ENCODE data around the gene EFHC1.

EFHC1 gene

DNA sequence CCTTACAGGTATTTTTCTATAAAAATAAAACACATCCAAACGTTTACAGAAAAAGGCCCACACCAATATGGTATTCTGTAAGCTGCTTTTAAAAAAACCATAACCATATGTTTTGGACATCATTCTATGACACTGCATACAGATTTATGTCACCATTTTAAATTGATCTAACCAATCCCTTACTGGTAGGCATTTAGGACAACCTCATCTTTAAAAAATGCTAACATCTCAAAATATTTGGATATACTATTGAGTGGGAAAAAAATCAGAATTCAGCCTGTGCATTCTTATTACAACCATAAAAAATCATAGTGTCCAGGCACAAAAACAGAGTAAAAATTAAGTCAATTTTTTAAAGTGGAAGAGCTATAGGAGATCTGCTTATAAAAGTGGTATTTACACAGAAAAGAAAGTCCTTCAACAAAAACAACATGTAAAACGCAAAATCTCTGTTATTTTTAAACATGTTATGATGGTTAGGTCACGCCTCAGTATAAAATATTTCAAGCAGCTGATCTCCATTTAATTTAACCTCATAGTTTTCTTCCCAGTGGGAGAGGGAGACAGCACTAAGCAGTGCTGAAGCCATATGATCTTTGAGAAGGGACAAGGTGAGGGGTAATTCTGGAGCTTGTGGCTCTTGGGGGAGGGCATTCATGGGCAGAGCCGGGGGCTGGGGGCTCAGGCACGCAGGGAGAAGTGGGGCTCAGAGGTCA lies 135.5 kb downstream of the EFHC1 start:
- DNase-seq (ENCODE audit: low read depth) = no peak

DNA sequence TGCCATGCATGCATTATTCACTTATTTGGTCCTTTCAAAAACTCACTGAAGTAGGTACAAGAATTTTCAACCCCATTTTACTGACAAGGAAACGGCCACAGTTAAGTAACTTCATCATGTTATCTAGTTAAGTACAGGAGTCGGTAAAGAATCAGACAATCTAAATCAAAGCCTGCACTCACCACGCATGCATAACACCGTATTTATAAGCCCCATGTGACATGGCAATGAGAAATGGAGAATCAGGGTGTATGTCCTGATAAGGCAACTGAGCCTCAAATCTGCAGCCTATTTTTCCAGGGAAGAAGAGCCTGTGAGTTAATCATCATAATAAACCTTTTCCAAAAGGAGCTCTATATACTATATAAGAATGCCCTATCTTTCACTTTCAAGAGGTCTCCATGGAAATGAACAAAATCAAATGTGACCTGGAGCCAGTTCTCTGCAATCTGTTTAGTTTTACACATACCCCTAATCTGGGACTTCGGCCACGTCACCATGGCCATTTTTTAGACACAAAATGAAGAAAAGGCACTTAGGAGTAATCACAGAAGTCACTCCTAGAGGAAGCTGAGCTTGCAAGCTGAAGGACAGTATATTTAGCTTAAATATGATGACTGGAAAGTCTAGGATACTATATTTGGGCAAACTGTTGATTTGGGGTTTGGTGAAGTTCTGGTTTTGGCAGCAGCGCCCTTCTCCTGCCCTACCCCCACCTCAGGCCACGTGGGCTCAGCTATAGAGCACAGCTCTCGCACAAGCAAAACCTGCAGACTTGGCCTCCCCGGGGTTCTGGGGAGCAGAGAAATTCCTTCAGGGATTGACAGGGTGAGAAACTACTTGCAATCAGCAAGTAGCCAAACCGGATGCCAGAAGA lies 137.5 kb downstream of the EFHC1 start:
- no peak for DNase-seq (ENCODE audit: low read depth)

DNA sequence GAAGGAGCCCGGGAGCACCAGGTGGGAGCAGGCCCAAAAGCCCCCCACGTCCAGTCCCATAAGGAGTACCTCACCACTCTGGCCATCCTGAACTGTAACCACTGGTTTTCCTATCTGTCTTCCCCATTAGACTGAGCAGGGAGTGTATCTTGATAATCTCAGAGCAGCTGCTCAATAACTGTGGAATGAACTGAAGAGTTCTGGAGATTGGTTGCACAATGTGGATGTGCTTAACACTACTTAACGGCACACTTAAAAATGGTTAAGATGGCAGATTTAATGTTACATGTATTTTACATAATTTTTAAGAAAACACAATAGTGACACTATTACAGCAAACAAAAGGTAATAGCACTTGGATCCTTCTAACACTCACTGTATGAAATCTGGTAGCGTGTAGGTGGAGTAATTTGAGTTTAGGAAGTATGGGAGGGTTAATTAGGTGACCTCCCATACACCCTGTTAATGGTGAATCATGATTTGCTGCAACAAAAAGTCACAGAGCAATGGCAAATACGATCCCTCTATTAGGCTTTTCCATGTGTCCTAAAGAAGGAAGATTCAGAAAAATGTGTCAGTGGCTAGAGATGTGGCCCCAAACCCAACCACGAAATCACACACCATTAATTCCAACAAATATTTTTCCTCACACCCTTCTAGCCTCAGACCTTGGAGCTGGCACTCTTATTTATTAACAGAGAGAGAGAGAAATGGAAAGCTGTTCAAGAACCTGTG lies 138.3 kb downstream of the EFHC1 start:
- DNase-seq (ENCODE audit: low read depth) = no peak

DNA sequence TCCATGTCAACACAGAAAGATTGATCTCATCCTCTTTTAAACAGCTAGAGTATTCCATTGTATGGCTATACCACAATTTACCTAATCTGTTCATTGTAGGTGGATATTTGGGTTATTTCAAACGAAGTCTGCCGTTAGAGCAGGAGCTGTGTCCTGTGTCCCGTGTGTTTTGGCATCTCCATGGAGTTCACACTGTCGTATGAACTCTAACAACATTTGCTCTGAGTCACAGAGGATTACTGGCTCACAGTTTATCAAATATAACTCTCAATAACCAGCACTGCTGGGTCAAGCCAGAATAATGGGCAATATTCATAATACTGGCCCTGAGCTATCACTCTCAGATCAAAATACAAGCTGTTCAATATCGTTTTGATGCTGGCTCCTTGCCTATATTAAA lies 140.3 kb downstream of the EFHC1 start:
- DNase-seq (ENCODE audit: low read depth) = no peak

DNA sequence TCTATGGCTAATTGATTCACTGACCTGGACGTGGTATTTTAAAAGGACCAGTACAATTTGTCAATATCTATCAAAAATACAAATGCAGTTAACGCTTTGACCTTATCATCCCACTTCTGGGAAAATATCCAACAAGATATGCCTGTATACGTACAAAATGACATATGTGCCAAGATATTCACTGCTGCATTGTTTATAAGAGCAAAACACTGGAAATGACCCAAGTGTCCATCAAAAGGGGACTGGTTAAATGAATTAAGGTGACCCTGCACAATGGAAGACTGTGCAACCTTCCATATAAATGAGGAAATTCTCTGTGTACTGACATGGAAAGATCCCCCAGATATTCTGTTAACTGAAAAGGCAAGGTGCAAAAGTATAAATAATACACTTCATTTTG lies 142.8 kb downstream of the EFHC1 start:
- no peak for DNase-seq (ENCODE audit: low read depth)

DNA sequence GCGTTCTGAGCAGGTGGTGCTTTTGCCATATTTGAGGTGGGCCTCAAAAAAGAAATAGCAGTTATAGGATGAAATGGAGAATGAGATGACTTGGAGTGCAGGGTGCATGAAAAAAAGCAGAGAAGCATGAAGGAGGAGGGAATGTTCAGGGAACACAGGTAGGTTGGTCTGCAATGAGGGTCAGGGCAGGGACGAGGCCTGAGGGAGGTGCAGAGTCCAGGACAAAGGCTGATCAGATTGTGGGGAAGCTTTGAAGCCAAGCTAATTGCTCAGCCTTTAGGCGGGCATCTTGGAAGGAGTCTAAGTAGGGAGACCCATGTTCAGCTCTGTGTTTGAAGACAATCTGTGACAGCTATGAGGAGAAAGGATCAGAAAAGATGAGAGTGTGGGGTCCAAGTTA lies 144.7 kb downstream of the EFHC1 start:
- no peak for DNase-seq (ENCODE audit: low read depth)

DNA sequence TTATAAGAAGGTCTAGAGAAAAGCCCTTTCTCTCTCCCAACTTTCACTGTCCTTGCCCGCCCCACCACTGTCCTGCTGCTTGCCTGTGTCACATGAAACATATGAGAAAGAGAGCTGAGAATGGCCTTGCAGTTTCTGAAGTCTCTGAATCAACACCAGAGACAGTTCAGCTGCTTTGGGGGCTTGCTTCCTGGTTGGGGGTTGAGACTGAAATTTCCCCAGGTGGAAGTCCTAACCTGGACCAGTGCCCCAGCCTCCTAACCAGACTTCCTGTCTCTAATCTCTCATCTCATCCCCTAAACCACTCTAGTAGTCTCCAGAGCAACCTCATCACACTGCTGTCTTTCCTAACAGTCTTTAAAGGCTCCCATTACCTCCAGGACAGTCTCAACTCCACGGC lies 146.1 kb downstream of the EFHC1 start:
- DNase-seq (ENCODE audit: low read depth) = no peak

DNA sequence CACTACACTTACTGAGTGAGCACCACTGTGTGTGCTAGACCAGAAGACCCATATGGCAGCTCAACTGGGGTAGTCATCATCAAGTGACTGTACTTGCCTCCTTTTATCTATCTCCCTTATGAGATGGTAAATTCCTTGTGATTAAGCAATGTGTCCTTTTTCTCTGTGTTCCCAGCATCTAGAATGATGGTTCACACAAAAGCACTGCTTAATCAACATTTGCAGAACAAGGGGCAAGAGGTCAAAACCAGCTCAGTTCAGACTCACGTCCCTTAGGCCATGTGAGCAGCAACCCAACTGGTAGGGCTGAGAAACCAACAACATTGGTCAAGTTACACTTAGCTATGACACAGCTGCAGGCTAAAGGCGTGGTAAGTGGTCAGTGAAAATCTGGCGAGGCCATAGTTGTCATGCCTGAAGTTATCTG lies 146.7 kb downstream of the EFHC1 start:
- DNase-seq (ENCODE audit: low read depth) = peak; percentile 98

DNA sequence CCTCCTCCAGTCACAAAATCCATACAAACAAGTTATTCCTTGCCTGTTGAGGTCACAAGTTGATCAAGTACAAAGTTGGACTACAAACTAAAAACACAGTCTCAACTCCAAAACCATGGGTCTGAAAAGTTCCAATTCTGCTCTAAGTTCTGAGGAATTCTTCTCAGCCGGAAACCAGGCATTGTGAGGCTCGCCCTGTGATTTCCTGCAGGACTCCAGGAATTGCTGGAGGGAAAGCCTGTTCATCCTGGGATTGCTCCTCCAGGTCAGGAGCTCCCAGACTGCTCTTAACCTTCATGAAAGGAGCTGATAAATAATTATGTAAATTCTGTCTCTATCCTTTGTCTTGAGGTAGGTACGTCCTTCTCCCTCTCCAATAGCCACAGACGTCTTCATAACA lies 148.2 kb downstream of the EFHC1 start:
- DNase-seq (ENCODE audit: low read depth) = no peak

DNA sequence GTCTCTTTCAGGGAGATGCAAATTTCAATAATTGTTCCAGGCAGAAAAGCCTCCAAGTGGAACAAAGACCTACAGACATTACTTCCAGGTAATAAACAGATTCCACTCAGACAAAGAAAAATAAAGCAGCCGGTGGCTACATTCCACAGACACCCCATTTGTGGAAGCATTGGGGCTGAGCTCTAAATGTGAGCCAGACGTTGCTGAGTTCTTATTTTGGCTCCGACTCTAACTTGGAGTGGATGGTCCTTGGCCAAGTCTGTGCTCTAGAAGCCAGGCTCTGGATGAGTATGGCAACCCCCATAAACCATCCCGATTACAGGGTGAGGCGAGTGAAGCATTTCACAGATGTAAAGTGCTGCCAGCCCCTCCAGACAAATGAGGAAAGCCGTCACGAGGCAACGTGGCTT lies 150.2 kb downstream of the EFHC1 start:
- DNase-seq (ENCODE audit: low read depth) = peak; percentile 62

DNA sequence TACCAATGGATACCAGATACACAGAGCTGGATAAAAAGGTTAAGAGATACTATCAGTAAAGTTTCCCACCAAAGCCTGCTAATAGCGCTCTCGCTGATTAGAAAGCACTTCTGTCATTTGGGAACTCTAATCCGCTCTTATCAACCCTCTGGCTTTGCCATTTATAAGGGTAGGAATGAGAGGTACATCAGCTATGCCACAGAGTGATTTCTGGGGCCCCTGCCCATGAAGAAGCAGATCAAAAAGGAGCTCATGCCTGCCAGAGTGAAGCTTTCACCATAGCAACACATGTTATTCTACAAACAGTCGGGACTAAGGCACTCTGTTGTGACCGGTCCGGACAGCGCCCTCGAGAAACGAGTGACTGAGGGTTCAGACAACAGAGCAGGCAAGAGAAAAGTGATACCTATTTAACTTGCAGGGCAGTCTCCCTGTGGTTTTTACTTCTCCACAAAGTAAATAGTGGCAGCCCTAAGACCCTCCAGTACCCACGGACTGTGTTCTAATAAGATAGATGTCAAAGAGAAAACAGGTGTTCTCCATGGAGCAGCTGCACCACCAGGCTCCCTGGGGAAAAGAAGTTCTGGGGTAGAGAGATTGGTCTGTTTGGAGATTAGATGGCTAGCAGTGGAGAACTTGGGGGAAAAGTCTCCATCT lies 151.1 kb downstream of the EFHC1 start:
- peak; percentile 58 for DNase-seq (ENCODE audit: low read depth)

DNA sequence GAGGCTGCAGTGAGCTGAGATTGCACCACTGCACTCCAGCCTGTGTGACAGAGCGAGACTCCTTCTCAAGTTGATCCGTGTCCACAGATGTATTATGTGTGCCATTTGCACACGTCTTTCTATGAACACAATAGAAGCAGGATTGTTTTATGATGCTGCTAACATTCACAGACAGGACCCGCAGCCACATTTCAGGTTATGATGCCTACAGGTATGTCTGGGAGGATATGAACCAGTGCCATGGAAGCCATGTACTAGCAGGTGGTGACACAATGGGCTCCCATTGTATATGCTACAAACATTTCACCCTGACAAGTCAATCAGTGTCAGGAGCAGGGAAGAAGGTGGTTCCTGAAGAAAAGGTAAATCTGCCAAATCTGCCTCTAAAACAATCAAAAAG lies 152.4 kb downstream of the EFHC1 start:
- no peak for DNase-seq (ENCODE audit: low read depth)

DNA sequence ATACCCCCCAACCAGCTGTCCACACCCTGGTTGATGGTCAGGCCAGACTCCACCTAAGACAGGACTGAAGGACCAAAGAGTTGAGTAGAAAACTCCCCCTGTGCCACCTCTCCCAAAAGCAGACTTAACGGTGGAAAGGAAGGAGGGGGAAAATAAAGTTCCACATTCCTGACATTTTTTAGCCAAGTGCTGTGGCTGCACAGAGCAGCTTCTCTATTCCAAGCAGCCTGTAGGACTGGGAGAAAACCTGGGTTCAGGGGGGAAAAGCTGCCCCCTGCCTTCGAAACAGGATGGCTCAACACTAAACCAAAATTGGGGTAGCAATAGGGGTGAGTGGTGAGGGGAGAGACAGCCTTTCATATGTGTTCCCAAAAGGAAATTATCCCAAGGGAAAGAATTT lies 153.2 kb downstream of the EFHC1 start:
- no peak for DNase-seq (ENCODE audit: low read depth)

All from fibroblast of gingiva (primary cell).